Neural progenitor cell (in vitro differentiated cells): Measurements from ENCODE around the gene TKT. TPM values are rescaled to one million over a fixed set of nuclear protein-coding genes. Genes with fewer than 3 reads are reported as not detected.

ENCODE experiments used
- DNase-seq: peaks from one replicate; pipeline ENCODE4 v3.0.0-alpha.2; 2016; ENCODE audit warnings: low spot score
- H2AFZ ChIP-seq: fragments of 200-600 bp; sonication (generic); replicated peaks from 2 replicates; pipeline ENCODE4 v1.6.1; 2016; ENCODE audit warnings: antibody characterized with exemption
- H3F3A ChIP-seq: fragments of 200-600 bp; sonication (generic); 2 replicates; pipeline ENCODE4 v1.6.1; 2016; ENCODE audit warnings: antibody characterized with exemption, low read depth
- H3K27ac ChIP-seq: fragments of 200-600 bp; sonication (generic); 2 replicates; pipeline ENCODE4 v1.5.1; 2016; ENCODE audit warnings: mild to moderate bottlenecking
- H3K27me3 ChIP-seq: fragments of 200-600 bp; sonication (generic); 2 replicates; pipeline ENCODE4 v1.6.1; 2016; ENCODE audit warnings: mild to moderate bottlenecking, moderate library complexity
- H3K36me3 ChIP-seq: fragments of 200-600 bp; sonication (generic); 2 replicates; pipeline ENCODE4 v1.5.1; 2016
- H3K4me1 ChIP-seq: fragments of 200-600 bp; sonication (generic); 2 replicates; pipeline ENCODE4 v1.6.1; 2016; ENCODE audit warnings: mixed run types
- H3K4me2 ChIP-seq: fragments of 200-600 bp; sonication (generic); 2 replicates; pipeline ENCODE4 v1.6.1; 2016
- H3K4me3 ChIP-seq: fragments of 200-600 bp; sonication (generic); 2 replicates; pipeline ENCODE4 v1.5.1; 2016
- H3K79me2 ChIP-seq: fragments of 200-600 bp; sonication (generic); 2 replicates; pipeline ENCODE4 v1.6.1; 2016; ENCODE audit warnings: low read depth
- H3K9ac ChIP-seq: fragments of 200-600 bp; sonication (generic); 2 replicates; pipeline ENCODE4 v1.6.1; 2016
- H3K9me3 ChIP-seq: fragments of 200-600 bp; sonication (generic); 2 replicates; pipeline ENCODE4 v1.5.1; 2016; ENCODE audit warnings: low read depth
- H4K20me1 ChIP-seq: fragments of 200-600 bp; sonication (generic); 2 replicates; pipeline ENCODE4 v1.6.1; 2016; ENCODE audit warnings: low read depth
- H3K27ac Mint-ChIP-seq: 3 replicates; pipeline ENCODE4 v1.8.0; 2021; ENCODE audit warnings: mixed read lengths
- H3K27me3 Mint-ChIP-seq: 2 replicates; pipeline ENCODE4 v1.8.0; 2022; ENCODE audit warnings: low read depth, mild to moderate bottlenecking, inconsistent platforms, moderate library complexity, mixed read lengths; ENCODE audit not compliant: insufficient read depth
- H3K36me3 Mint-ChIP-seq: 3 replicates; pipeline ENCODE4 v1.8.0; 2021; ENCODE audit warnings: mixed read lengths
- H3K4me1 Mint-ChIP-seq: 3 replicates; pipeline ENCODE4 v1.8.0; 2021; ENCODE audit warnings: mixed read lengths
- H3K4me3 Mint-ChIP-seq: 3 replicates; pipeline ENCODE4 v1.8.0; 2021; ENCODE audit warnings: mild to moderate bottlenecking, moderate library complexity, mixed read lengths
- H3K9me3 Mint-ChIP-seq: 3 replicates; pipeline ENCODE4 v1.8.0; 2020; ENCODE audit warnings: mixed read lengths
- CTCF ChIP-seq: fragments of 200-600 bp; sonication (generic); IDR thresholded peaks from 2 replicates; pipeline ENCODE4 v1.5.1; 2017; ENCODE audit warnings: antibody characterized with exemption, mild to moderate bottlenecking
- EZH2 ChIP-seq: fragments of 200-600 bp; sonication (generic); IDR thresholded peaks from 2 replicates; pipeline ENCODE4 v1.6.1; 2017; ENCODE audit warnings: antibody characterized with exemption, mild to moderate bottlenecking, moderate library complexity
- EZH2phosphoT487 ChIP-seq: fragments of 200-600 bp; sonication (generic); IDR thresholded peaks from 2 replicates; pipeline ENCODE4 v1.6.1; 2017; ENCODE audit warnings: antibody characterized with exemption
- small RNA-seq: library from RNA; depleted of rRNA; stranded (forward); fragments of <200 nt; gene quantifications from one replicate; pipeline ENCODE3, GENCODE V24; 2015
- total RNA-seq: library from RNA; depleted of rRNA; stranded (reverse); fragments of >200 nt; gene quantifications from 2 replicates; pipeline ENCODE4 v1.2.3, GENCODE V29; 2015; ENCODE audit warnings: low replicate concordance

Gene TKT
- total RNA-seq, 1 donor from 2014 or later, result 292 TPM

- TF ChIP-seq CTCF, result no peak
- no peaks in the 10 kb centered on the region for H4K20me1 ChIP-seq
- H3K27me3 Mint-ChIP-seq, result peaks cover 4% of the 10 kb centered on the region
- no peaks in the 10 kb centered on the region for H3F3A ChIP-seq
- DNase-seq, result no peak
- no peak overlapping the region for H3K4me3 Mint-ChIP-seq
- no peak overlapping the region for H3K27ac ChIP-seq
- no peaks in the 10 kb centered on the region for H3K36me3 ChIP-seq
- no peaks in the 10 kb centered on the region for H3K9me3 ChIP-seq
- H3K36me3 Mint-ChIP-seq, result no peaks in the 10 kb centered on the region
- H3K4me3 ChIP-seq, result no peak overlapping the region
- no peak overlapping the region for H3K4me2 ChIP-seq
- no peak overlapping the region for H2AFZ ChIP-seq
- H3K4me1 ChIP-seq, result peaks cover 6% of the 10 kb centered on the region
- peaks cover 12% of the 10 kb centered on the region for H3K4me1 Mint-ChIP-seq
- no peaks in the 10 kb centered on the region for H3K9me3 Mint-ChIP-seq
- H3K79me2 ChIP-seq, result no peaks in the 10 kb centered on the region
- H3K27me3 ChIP-seq, result no peaks in the 10 kb centered on the region
- H3K27ac Mint-ChIP-seq, result peak overlapping the region; percentile 66
- no peak overlapping the region for H3K9ac ChIP-seq
Measured at GRCh38 chr3:53179580-53179979, 76.2 kb downstream of the TKT start.

GRCh38 chr3:53178246-53178645 is 77.6 kb downstream of the TKT start:
- Histone ChIP-seq H3K4me1 (peaks cover 6% of the 10 kb centered on the region), H3K27me3 (no peaks in the 10 kb centered on the region), H3K36me3 (no peaks in the 10 kb centered on the region), H3K79me2 (no peaks in the 10 kb centered on the region), H3K4me2 (no peak overlapping the region), H3K9ac (no peak overlapping the region), H3K4me3 (no peak overlapping the region), H3K27ac (no peak overlapping the region), H4K20me1 (no peaks in the 10 kb centered on the region), H3K9me3 (no peaks in the 10 kb centered on the region), H3F3A (no peaks in the 10 kb centered on the region), H2AFZ (no peak overlapping the region)
- no peaks in the 10 kb centered on the region for H3K36me3 Mint-ChIP-seq
- peaks cover 1% of the 10 kb centered on the region for H3K27me3 Mint-ChIP-seq
- no peak overlapping the region for H3K27ac Mint-ChIP-seq
- TF ChIP-seq EZH2, result no peak
- TF ChIP-seq EZH2phosphoT487, result no peak
- TF ChIP-seq CTCF, result no peak
- H3K9me3 Mint-ChIP-seq, result no peaks in the 10 kb centered on the region
- peaks cover 12% of the 10 kb centered on the region for H3K4me1 Mint-ChIP-seq
- DNase-seq, result no peak
- no peak overlapping the region for H3K4me3 Mint-ChIP-seq

GRCh38 chr3:53175613-53176540 is 79.9 kb downstream of the TKT start:
- DNase-seq, result no peak
- Histone ChIP-seq H3F3A (no peaks in the 10 kb centered on the region), H2AFZ (no peak overlapping the region), H3K4me3 (no peak overlapping the region), H4K20me1 (peaks cover 3% of the 10 kb centered on the region), H3K9me3 (no peaks in the 10 kb centered on the region), H3K4me1 (peaks cover 7% of the 10 kb centered on the region), H3K9ac (no peak overlapping the region), H3K27me3 (no peaks in the 10 kb centered on the region), H3K79me2 (no peaks in the 10 kb centered on the region), H3K4me2 (no peak overlapping the region), H3K27ac (no peak overlapping the region), H3K36me3 (no peaks in the 10 kb centered on the region)
- peak overlapping the region; percentile 29 for H3K27ac Mint-ChIP-seq
- no peak overlapping the region for H3K4me3 Mint-ChIP-seq
- H3K4me1 Mint-ChIP-seq, result peaks cover 17% of the 10 kb centered on the region
- no peaks in the 10 kb centered on the region for H3K36me3 Mint-ChIP-seq
- no peaks in the 10 kb centered on the region for H3K9me3 Mint-ChIP-seq
- no peak for TF ChIP-seq EZH2phosphoT487
- peaks cover 11% of the 10 kb centered on the region for H3K27me3 Mint-ChIP-seq

Small RNA genes within 50 kb of the gene (small RNA-seq; reads per million reads assigned to genes)
- gene RF00019, result not detected

Other genes with a start within 250 kb of the TKT start
- gene SFMBT1, start 209.9 kb downstream of the TKT start, total RNA-seq, result 18.5 and 22.7 TPM in 2 replicates
- gene RFT1, start 125.6 kb downstream of the TKT start, total RNA-seq, result 17.0 and 17.2 TPM in 2 replicates
- gene PRKCD, start 94.8 kb downstream of the TKT start, total RNA-seq, result 4.9 and 8.9 TPM in 2 replicates
- 21.6 and 24.1 TPM in 2 replicates for gene DCP1A, start 91.5 kb upstream of the TKT start, total RNA-seq
- gene CACNA1D, start 238.6 kb upstream of the TKT start, total RNA-seq, result 0.25 and 4.7 TPM in 2 replicates